Tibial artery (tissue), 4 donors: ENCODE data around the gene MYEF2.
A peak's percentile ranks its signal among the peaks of the same experiment; 100 is the strongest.

Experiments used
- DNase-seq, 2 donors: peaks; one replicate each; pipeline ENCODE4 v3.0.0-alpha.2; 2019
- H3K27ac ChIP-seq, 2 donors: fragments of 200-600 bp; sonication (generic) in 1 of 2; 1 replicate in 1 of 2; 2 replicates in 1 of 2; pipeline ENCODE4 v1.5.1; 2018 to 2019; ENCODE audit warnings: mild to moderate bottlenecking in 1 of 2
- H3K27me3 ChIP-seq, 2 donors: fragments of 200-600 bp; sonication (generic) in 1 of 2; one replicate each; pipeline versions ENCODE4 v1.5.1 to v1.6.0; 2016 to 2019
- H3K36me3 ChIP-seq, 3 donors: fragments of 200-600 bp; sonication (generic) in 2 of 3; one replicate each; pipeline ENCODE4 v1.5.1; 2016 to 2019; ENCODE audit warnings: mild to moderate bottlenecking in 2 of 3
- H3K4me1 ChIP-seq, 4 donors: fragments of 200-600 bp; sonication (generic) in 2 of 4; 1 replicate in 3 of 4; 2 replicates in 1 of 4; pipeline ENCODE4 v1.5.1; 2016 to 2019
- H3K4me3 ChIP-seq, 2 donors: fragments of 200-600 bp; sonication (generic) in 1 of 2; 1 replicate in 1 of 2; 2 replicates in 1 of 2; pipeline ENCODE4 v1.5.1; 2018 to 2019; ENCODE audit warnings: mild to moderate bottlenecking in 2 of 2
- H3K9me3 ChIP-seq, 3 donors: fragments of 200-600 bp; sonication (generic) in 1 of 3; one replicate each; pipeline ENCODE4 v1.5.1; 2016 to 2019
- CTCF ChIP-seq, 2 experiments: fragments of 200-600 bp in 1 of 2; fragments of 450-650 bp in 1 of 2; IDR thresholded peaks; one replicate each; pipeline ENCODE4 v1.5.1; 2017 to 2019; ENCODE audit warnings: antibody characterized with exemption in 2 of 2, mild to moderate bottlenecking in 1 of 2, moderate library complexity in 1 of 2
- intact Hi-C: fragments of 100-400 bp; cut with DNase I; formaldehyde crosslinking; loops from one replicate; pipeline ENCODE4 v1.15.0; 2023; ENCODE audit warnings: low total_unique reads

Gene MYEF2

GRCh38 chr15:48177766-48178647, at the start of gene MYEF2:
TSS of gene MYEF2 (minus strand) at chr15:48178295. CDS start at chr15:48178237, 58 bp downstream.
- Histone ChIP-seq H3K9me3 (no peaks in the 10 kb centered on the region), H3K36me3 (no peaks in the 10 kb centered on the region), H3K27ac (peak within 1 kb of the TSS; percentile 94 to 96), H3K27me3 (no peaks in the 10 kb centered on the region), H3K4me3 (peak within 1 kb of the TSS; percentile 75 to 89), H3K4me1 (peaks cover 0 to 22% (median 3%) of the 10 kb centered on the region in 4 donors)
- TF ChIP-seq CTCF (IDR thresholded peaks at IDR 0.05), result no peak
- intact Hi-C loops, result no loop called here
- peak; percentile 52 to 83 for DNase-seq

GRCh38 chr15:48225771-48226170, 47.7 kb upstream of the MYEF2 start:
- no peak for DNase-seq
- intact Hi-C loops, result no loop called here
- no peak for TF ChIP-seq CTCF (IDR thresholded peaks at IDR 0.05)

GRCh38 chr15:48222627-48223026, 44.5 kb upstream of the MYEF2 start:
- no peaks in the 10 kb centered on the region for H3K9me3 ChIP-seq
- peak overlapping the region; percentile 11 to 51 for H3K27ac ChIP-seq
- H3K4me1 ChIP-seq, result peaks cover 0 to 67% (median 26%) of the 10 kb centered on the region in 4 donors
- no peak overlapping the region for H3K4me3 ChIP-seq
- no peaks in the 10 kb centered on the region for H3K27me3 ChIP-seq
- no peak for DNase-seq
- no peaks in the 10 kb centered on the region for H3K36me3 ChIP-seq
- intact Hi-C loops, result no loop called here
- no peak for TF ChIP-seq CTCF (IDR thresholded peaks at IDR 0.05)

More at GRCh38 chr15:48225771-48226170, 47.7 kb upstream of the MYEF2 start:
- Histone ChIP-seq H3K27ac (no peak overlapping the region), H3K36me3 (no peaks in the 10 kb centered on the region), H3K4me3 (no peak overlapping the region), H3K9me3 (no peaks in the 10 kb centered on the region), H3K4me1 (peaks cover 0 to 58% (median 23%) of the 10 kb centered on the region in 4 donors), H3K27me3 (no peaks in the 10 kb centered on the region)

GRCh38 chr15:48221885-48222284, 43.8 kb upstream of the MYEF2 start:
- Histone ChIP-seq H3K27ac (peak overlapping the region; percentile 5 to 51), H3K4me1 (peaks cover 0 to 67% (median 26%) of the 10 kb centered on the region in 4 donors), H3K9me3 (no peaks in the 10 kb centered on the region), H3K36me3 (no peaks in the 10 kb centered on the region), H3K4me3 (no peak overlapping the region), H3K27me3 (no peaks in the 10 kb centered on the region)
- DNase-seq, result peak in 1 of 2 donors; percentile 30
- intact Hi-C loops, result no loop called here
- no peak for TF ChIP-seq CTCF (IDR thresholded peaks at IDR 0.05)

- no peak for TF ChIP-seq CTCF (IDR thresholded peaks at IDR 0.05)
- H3K27ac ChIP-seq, result peak overlapping the region; percentile 20 to 51
- intact Hi-C loops, result no loop called here
These were observed 43.2 kb upstream of the MYEF2 start for GRCh38 chr15:48221261-48221660.

More at GRCh38 chr15:48221261-48221660, 43.2 kb upstream of the MYEF2 start:
- Histone ChIP-seq H3K4me3 (no peak overlapping the region), H3K27me3 (no peaks in the 10 kb centered on the region), H3K36me3 (no peaks in the 10 kb centered on the region), H3K9me3 (no peaks in the 10 kb centered on the region), H3K4me1 (peaks cover 0 to 63% (median 26%) of the 10 kb centered on the region in 4 donors)
- no peak for DNase-seq
